Measurements from ENCODE around the gene TMEM63B.

DNA sequence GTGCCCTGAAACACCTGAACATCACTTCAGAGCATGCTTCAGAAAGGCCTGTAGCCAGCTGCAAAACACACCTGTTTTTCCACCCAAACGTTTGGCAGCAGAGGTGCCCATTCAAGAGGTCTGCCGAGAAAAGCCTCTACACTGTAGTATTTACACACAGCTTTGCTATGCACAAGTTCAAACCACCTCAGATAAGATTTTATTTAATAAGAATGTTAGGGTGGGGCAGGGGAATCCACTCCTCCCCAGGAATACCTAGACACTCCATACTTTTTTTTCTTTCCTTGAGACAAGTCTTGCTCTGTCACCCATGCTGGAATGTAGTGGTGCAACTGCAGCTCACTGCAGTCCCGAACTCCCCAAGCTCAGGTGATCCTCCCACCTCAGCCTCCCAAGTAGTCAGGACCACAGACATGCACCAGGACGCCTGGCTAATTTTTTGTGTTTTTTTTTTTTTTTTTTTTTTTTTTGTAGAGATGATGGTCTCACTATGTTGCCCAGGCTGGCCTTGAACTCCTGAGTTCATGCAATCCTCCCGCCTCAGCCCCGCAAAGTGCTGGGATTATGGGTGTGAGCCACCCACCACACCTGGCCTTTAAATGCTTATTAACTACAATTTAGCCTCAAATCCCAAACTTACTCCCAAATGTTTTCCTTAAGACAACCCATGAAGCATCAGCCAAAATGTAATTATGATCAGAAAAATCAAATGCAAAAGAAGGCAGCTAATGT is 9.8 kb upstream of the TMEM63B start:
- TF ChIP-seq, protein P1, sequence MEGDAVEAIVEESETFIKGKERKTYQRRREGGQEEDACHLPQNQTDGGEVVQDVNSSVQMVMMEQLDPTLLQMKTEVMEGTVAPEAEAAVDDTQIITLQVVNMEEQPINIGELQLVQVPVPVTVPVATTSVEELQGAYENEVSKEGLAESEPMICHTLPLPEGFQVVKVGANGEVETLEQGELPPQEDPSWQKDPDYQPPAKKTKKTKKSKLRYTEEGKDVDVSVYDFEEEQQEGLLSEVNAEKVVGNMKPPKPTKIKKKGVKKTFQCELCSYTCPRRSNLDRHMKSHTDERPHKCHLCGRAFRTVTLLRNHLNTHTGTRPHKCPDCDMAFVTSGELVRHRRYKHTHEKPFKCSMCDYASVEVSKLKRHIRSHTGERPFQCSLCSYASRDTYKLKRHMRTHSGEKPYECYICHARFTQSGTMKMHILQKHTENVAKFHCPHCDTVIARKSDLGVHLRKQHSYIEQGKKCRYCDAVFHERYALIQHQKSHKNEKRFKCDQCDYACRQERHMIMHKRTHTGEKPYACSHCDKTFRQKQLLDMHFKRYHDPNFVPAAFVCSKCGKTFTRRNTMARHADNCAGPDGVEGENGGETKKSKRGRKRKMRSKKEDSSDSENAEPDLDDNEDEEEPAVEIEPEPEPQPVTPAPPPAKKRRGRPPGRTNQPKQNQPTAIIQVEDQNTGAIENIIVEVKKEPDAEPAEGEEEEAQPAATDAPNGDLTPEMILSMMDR (IDR thresholded peaks at IDR 0.05) = no peak
- TF ChIP-seq EP300 (IDR thresholded peaks at IDR 0.05) = no peak
